B cell (primary cell): ENCODE data around the gene ARHGEF3. TPM values are rescaled to one million over a fixed set of nuclear protein-coding genes. Genes with fewer than 3 reads are reported as not detected.

Source experiments
- ATAC-seq: fragments of 200-7000 bp; cut with Tn5 transposase; one replicate; pipeline ENCODE4 v1.10.0; 2021; ENCODE audit warnings: low read depth, mild to moderate bottlenecking, moderate number of reproducible peaks, moderate library complexity
- CTCF ChIA-PET: fragments of 350-600 bp; sonication (Branson Sonifier 250); formaldehyde crosslinking; loops from one replicate; lab custom pipeline; 2021; ENCODE audit warnings: antibody characterized with exemption, inconsistent platforms; lab: Charles Lee
- POLR2A ChIA-PET: fragments of 350-600 bp; sonication (Branson Sonifier 250); formaldehyde crosslinking; loops from one replicate; lab custom pipeline; 2021; ENCODE audit warnings: antibody characterized with exemption; lab: Charles Lee
- DNase-seq: peaks from one replicate; pipeline ENCODE4 v3.0.0; 2013
- H2AFZ ChIP-seq: 2 replicates; pipeline ENCODE4 v1.6.1; 2012; ENCODE audit warnings: mild to moderate bottlenecking, low read depth, low read length; ENCODE audit not compliant: insufficient read depth, poor library complexity, severe bottlenecking
- H3K27ac ChIP-seq, 2 donors: 1 replicate in 1 of 2; 2 replicates in 1 of 2; pipeline ENCODE4 v1.5.1; 2012 to 2013; ENCODE audit warnings: low read length in 2 of 2, mild to moderate bottlenecking in 2 of 2, moderate library complexity in 1 of 2
- H3K27me3 ChIP-seq, 4 experiments: fragments of 200-600 bp in 1 of 4; sonication (generic) in 1 of 4; replicated peaks in 1 of 4; 1 replicate in 2 of 4; 2 replicates in 2 of 4; pipeline versions ENCODE4 v1.6.1 to v1.7.0; 2013 to 2016; ENCODE audit warnings: low read length in 3 of 4, mild to moderate bottlenecking in 2 of 4, mixed read lengths in 1 of 4, moderate library complexity in 1 of 4; ENCODE audit not compliant: insufficient read depth in 4 of 4, control insufficient read depth in 3 of 4; ENCODE audit errors: control extremely low read depth in 1 of 4
- H3K36me3 ChIP-seq, 2 experiments: replicated peaks in 1 of 2; 1 replicate in 1 of 2; 2 replicates in 1 of 2; pipeline versions ENCODE4 v1.6.1 to v1.7.1; 2013; ENCODE audit warnings: low read length in 1 of 2; ENCODE audit not compliant: insufficient read depth in 2 of 2, control insufficient read depth in 1 of 2; ENCODE audit errors: control extremely low read depth in 1 of 2, extremely low read depth in 1 of 2
- H3K4me1 ChIP-seq, 2 donors: fragments of 200-600 bp in 1 of 2; sonication (generic) in 1 of 2; 1 replicate in 1 of 2; 2 replicates in 1 of 2; pipeline versions ENCODE4 v1.5.1 to v1.6.1; 2013 to 2017; ENCODE audit warnings: low read length in 2 of 2; ENCODE audit not compliant: control insufficient read depth in 2 of 2, insufficient read depth in 2 of 2
- H3K4me2 ChIP-seq: replicated peaks from 2 replicates; pipeline ENCODE3; 2012; ENCODE audit warnings: mild to moderate bottlenecking, low read depth, low read length; ENCODE audit not compliant: poor library complexity, severe bottlenecking
- H3K4me3 ChIP-seq, 5 experiments: fragments of 200-600 bp in 1 of 5; sonication (generic) in 1 of 5; 1 replicate in 3 of 5; 2 replicates in 2 of 5; pipeline versions ENCODE4 v1.5.1 to v1.7.0; 2011 to 2016; ENCODE audit warnings: low read length in 4 of 5, mild to moderate bottlenecking in 4 of 5, low read depth in 2 of 5, control low read depth in 1 of 5, moderate library complexity in 1 of 5; ENCODE audit not compliant: insufficient read depth in 1 of 5; ENCODE audit errors: control extremely low read depth in 1 of 5, extremely low read depth in 1 of 5
- H3K79me2 ChIP-seq: fragments of 200-600 bp; sonication (generic); one replicate; pipeline ENCODE4 v1.6.0; 2016; ENCODE audit warnings: low read length; ENCODE audit not compliant: control insufficient read depth, insufficient read depth
- H3K9ac ChIP-seq: fragments of 200-600 bp; sonication (generic); 2 replicates; pipeline ENCODE4 v1.6.1; 2017; ENCODE audit warnings: mild to moderate bottlenecking, low read length, moderate library complexity
- H3K9me3 ChIP-seq, 3 donors: one replicate each; pipeline versions ENCODE4 v1.6.1 to v1.7.1; 2013; ENCODE audit warnings: low read length in 2 of 3; ENCODE audit not compliant: control insufficient read depth in 2 of 3, insufficient read depth in 1 of 3; ENCODE audit errors: control extremely low read depth in 1 of 3
- H4K20me1 ChIP-seq: 2 replicates; pipeline ENCODE4 v1.6.0; 2012; ENCODE audit warnings: mild to moderate bottlenecking, low read length; ENCODE audit not compliant: insufficient read depth, control insufficient read depth, poor library complexity, severe bottlenecking
- H3K27ac Mint-ChIP-seq: one replicate; pipeline ENCODE4 v1.8.0; 2021; ENCODE audit warnings: mixed read lengths
- H3K27me3 Mint-ChIP-seq: one replicate; pipeline ENCODE4 v1.8.0; 2021; ENCODE audit warnings: mixed read lengths
- H3K4me1 Mint-ChIP-seq: one replicate; pipeline ENCODE4 v1.8.0; 2021; ENCODE audit warnings: mixed read lengths
- H3K4me3 Mint-ChIP-seq: one replicate; pipeline ENCODE4 v1.8.0; 2021; ENCODE audit warnings: mixed read lengths
- H3K9me3 Mint-ChIP-seq: one replicate; pipeline ENCODE4 v1.8.0; 2022; ENCODE audit warnings: mixed read lengths; ENCODE audit not compliant: insufficient read depth
- CTCF ChIP-seq: fragments of 200-600 bp; IDR thresholded peaks from one replicate; pipeline ENCODE4 v1.8.0; 2022; ENCODE audit warnings: antibody characterized with exemption, mild to moderate bottlenecking
- EZH2 ChIP-seq: IDR thresholded peaks from 2 replicates; pipeline ENCODE4 v1.6.1; 2012; ENCODE audit warnings: borderline replicate concordance, low read depth, mild to moderate bottlenecking, moderate library complexity, low read length; ENCODE audit not compliant: insufficient read depth, poor library complexity, severe bottlenecking
- WGBS: methylation state at CpG from one replicate; pipeline ENCODE4 v1.1.5; 2013; ENCODE audit warnings: missing lambda C conversion rate; ENCODE audit not compliant: insufficient coverage; 5-methylcytosine and 5-hydroxymethylcytosine counted together
- intact Hi-C: fragments of 100-400 bp; cut with micrococcal nuclease; formaldehyde crosslinking; loops from one replicate; pipeline ENCODE4 v1.10.0; 2022
- polyA plus RNA-seq: library from polyadenylated mRNA; depleted of rRNA; stranded (reverse); fragments of >200 nt; gene quantifications from 2 replicates; pipeline ENCODE4 v1.2.3, GENCODE V29; 2012
- total RNA-seq, 2 donors: library from RNA; stranded (reverse); fragments of 120-200 nt in 1 of 2; gene quantifications; 1 replicate in 1 of 2; 2 replicates in 1 of 2; pipeline versions ENCODE4 v1.2.3 to v1.2.4, GENCODE V29; 2013 to 2022

Gene ARHGEF3
- total and polyA plus RNA-seq, 2 donors (not counting 1 experiment from before 2014, with no cell fraction given), result 30.8 to 33.5 TPM

GRCh38 chr3:56829533-56829932 is 27.8 kb upstream of the ARHGEF3 start:
- Mint-ChIP-seq H3K27ac (no peak overlapping the region), H3K4me3 (no peak overlapping the region)

More at GRCh38 chr3:56829533-56829932, 27.8 kb upstream of the ARHGEF3 start:
- Histone ChIP-seq H3K79me2 (no peaks in the 10 kb centered on the region), H3K4me2 (no peak overlapping the region), H3K9ac (no peak overlapping the region), H3K36me3 (no peaks in the 10 kb centered on the region), H4K20me1 (no peaks in the 10 kb centered on the region), H3K27ac (no peak overlapping the region), H3K4me3 (no peak overlapping the region), H3K9me3 (no peaks in the 10 kb centered on the region), H2AFZ (no peak overlapping the region), H3K4me1 (no peaks in the 10 kb centered on the region), H3K27me3 (peaks cover 0 to 2% (median 0%) of the 10 kb centered on the region in 4 experiments)
- CTCF ChIA-PET, result interaction anchor here (0.6 to 1.8 kb wide), 2 partner anchors 29 to 343 kb away, joined by 3 read pairs; no protein-coding TSS in a partner anchor
- DNase-seq (no peak), ATAC-seq (no peak)
- no peaks in the 10 kb centered on the region for H3K4me1 Mint-ChIP-seq
- no peaks in the 10 kb centered on the region for H3K27me3 Mint-ChIP-seq
- WGBS, result 100% methylated on average over 1 of the region's 1 CpG
- no peak for TF ChIP-seq CTCF
- TF ChIP-seq EZH2, result no peak
- POLR2A ChIA-PET, result no interaction called here
- intact Hi-C loops, result no loop called here
- H3K9me3 Mint-ChIP-seq, result no peaks in the 10 kb centered on the region
